HFF-Myc (cell line): ENCODE measurements around the gene ALDOA.

Experiments
- DNase-seq: peaks from one replicate; pipeline ENCODE4 v3.0.0-alpha.2; 2011; ENCODE audit warnings: low read depth; ENCODE audit errors: extremely low read depth
- H3K4me3 ChIP-seq: replicated peaks from 2 replicates; pipeline ENCODE4 v1.5.1; 2011; ENCODE audit warnings: low read depth, mild to moderate bottlenecking, control low read depth, low read length
- CTCF ChIP-seq: IDR thresholded peaks from 2 replicates; pipeline ENCODE4 v1.5.1; 2012; ENCODE audit warnings: mild to moderate bottlenecking, low read depth, low read length, control low read depth; ENCODE audit errors: missing control alignments

Gene ALDOA

DNA sequence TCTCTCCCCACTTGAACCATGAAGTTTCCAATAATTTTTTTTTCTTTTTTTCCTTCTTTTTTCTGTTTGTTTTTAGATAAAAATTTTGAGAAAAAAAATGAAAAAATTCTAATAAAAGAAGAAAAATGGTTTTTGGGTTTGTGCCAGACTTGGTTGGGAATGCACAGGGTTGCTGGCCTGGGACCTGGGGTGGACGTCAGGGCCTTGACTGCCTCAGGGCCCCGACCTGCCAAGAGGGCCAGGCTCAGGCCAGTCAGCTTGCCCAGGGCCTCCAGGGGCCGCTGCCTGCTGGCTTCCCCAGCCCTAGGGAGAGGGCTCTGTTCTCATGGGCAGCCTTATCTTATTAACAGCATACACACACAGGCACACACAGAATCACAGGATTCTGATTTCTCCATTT is 19.7 kb downstream of the ALDOA start:
- no peak for DNase-seq
- no peak overlapping the region for H3K4me3 ChIP-seq
- TF ChIP-seq CTCF, result no peak

DNA sequence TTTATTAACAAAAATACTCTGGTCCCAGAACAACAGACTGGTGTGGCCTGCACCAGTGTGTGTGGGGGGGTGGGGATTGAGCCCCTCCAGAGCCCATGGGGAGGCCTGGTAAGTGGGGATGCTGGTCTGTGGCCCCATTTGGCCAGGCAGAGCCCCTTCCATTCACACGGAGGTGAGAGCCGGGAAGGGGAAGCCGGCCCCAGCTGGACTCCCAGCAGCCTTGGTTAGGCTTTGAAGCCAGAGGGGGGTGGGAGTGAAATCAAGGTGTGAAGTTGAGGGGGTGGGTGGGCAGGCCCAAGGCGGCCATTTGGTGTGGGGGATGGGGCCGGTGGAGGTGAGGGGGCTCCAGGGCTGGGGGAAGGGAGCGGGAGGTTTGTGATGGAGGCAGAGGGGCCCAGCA is 20.3 kb downstream of the ALDOA start:
- no peak overlapping the region for H3K4me3 ChIP-seq
- DNase-seq, result no peak
- no peak for TF ChIP-seq CTCF

- no peak for DNase-seq
Observed at GRCh38 chr16:30086291-30087140, 21.0 kb downstream of the ALDOA start.

GRCh38 chr16:30087181-30087898 is 21.8 kb downstream of the ALDOA start:
- no peak overlapping the region for H3K4me3 ChIP-seq
- no peak for DNase-seq
- no peak for TF ChIP-seq CTCF

More at GRCh38 chr16:30086291-30087140, 21.0 kb downstream of the ALDOA start:
- H3K4me3 ChIP-seq, result no peak overlapping the region
- TF ChIP-seq CTCF, result no peak

DNA sequence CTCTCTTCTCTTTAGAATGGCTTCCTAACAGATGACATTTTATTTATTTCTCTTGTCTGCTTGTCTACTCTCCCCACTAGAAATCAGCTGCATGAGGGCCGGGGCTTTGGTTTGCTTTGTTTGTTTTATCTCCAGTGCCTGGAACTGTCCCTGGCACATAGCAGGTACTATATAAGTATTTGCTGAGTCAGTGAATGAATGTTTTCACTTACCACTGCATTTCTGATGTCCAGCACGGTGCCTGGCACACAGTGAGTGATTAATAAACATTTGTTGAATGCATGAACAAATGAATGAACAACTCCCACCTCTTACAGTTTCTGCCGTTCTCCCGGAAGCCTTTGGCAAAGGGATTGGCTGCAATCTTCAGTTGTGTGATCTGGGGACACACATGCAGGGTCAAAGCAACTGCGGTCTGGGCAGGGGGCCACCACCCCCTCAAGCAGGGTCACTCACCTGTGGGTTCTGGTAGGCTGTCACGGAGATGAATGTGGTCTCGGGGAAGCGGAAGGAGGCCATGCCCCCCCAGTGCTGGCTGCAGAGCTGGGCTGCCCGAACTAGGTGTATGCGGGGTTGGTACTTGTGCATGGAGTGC is 22.8 kb downstream of the ALDOA start:
- TF ChIP-seq CTCF, result no peak
- no peak overlapping the region for H3K4me3 ChIP-seq
- no peak for DNase-seq

DNA sequence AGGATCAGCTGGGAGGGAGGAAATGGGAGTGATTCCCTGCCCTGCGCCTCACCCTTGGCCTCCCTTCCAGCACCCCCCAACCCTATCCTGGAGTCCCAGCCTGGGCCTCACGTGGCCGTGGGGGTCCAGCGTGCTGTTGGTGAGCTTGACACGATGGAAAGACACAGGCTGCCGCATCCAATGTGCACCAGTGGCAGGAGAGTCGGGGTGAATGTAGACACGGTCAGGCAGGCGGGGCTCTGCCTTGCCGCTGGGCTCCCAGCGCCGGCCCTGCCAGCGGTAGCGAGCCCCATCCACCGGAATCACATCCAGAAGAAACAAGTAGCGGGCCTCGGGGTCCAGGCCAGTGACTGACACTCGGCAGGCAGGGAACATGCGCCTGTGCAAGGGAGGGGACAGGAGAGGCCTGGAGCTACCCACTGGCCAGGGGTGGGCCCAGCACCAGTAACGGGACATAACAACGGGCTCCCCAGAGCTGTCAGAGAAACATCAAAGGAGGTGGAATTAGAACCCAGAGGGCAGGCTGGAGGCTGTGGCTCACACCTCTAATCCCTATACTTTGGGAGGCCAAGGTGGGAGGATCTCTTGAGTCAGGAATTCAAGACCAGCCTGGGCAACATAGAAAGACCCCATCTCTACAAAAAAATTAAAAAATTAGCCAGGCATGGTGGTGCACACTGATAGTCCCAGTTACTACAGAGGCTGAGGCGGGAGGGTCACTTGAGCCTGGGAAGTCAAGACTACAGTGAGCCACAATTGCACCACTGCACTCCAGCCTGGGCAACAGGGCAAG is 23.5 kb downstream of the ALDOA start:
- DNase-seq, result no peak
- no peak overlapping the region for H3K4me3 ChIP-seq
- TF ChIP-seq CTCF, result no peak
